SK-MEL-5 (cell line): ENCODE results near the gene DDOST. TPM values are rescaled to one million over a fixed set of nuclear protein-coding genes. Genes with fewer than 3 reads are reported as not detected.

Experiments used
- DNase-seq: peaks from one replicate; pipeline ENCODE4 v3.0.0-alpha.2; 2016; ENCODE audit warnings: low read depth, low spot score
- in situ Hi-C: cut with HindIII; loops from 2 replicates; pipeline ENCODE4 v1.10.0; 2016; ENCODE audit warnings: low sequenced_read_pairs, high pct_unique_total_duplicates, low pct_unique_long_range_greater_than_20kb
- polyA plus RNA-seq, 2 experiments: library from polyadenylated mRNA; depleted of rRNA; stranded (reverse); fragments of >200 nt; gene quantifications; 2 replicates each; pipeline ENCODE4 v1.2.3, GENCODE V29; 2015
- total RNA-seq: library from RNA; depleted of rRNA; stranded (reverse); fragments of >200 nt; shearing (Covaris generic); gene quantifications from 2 replicates; pipeline ENCODE4 v1.2.3, GENCODE V29; 2014; rRNA removed

The DDOST gene
- total RNA-seq: 453 and 482 TPM in 2 replicates
- polyA plus RNA-seq (2015; cell fraction: cytosol; rRNA removed): 622 and 693 TPM in 2 replicates
- 52.1 and 60.4 TPM in 2 replicates for polyA plus RNA-seq (2015; cell fraction: nucleus; rRNA removed)

DNA sequence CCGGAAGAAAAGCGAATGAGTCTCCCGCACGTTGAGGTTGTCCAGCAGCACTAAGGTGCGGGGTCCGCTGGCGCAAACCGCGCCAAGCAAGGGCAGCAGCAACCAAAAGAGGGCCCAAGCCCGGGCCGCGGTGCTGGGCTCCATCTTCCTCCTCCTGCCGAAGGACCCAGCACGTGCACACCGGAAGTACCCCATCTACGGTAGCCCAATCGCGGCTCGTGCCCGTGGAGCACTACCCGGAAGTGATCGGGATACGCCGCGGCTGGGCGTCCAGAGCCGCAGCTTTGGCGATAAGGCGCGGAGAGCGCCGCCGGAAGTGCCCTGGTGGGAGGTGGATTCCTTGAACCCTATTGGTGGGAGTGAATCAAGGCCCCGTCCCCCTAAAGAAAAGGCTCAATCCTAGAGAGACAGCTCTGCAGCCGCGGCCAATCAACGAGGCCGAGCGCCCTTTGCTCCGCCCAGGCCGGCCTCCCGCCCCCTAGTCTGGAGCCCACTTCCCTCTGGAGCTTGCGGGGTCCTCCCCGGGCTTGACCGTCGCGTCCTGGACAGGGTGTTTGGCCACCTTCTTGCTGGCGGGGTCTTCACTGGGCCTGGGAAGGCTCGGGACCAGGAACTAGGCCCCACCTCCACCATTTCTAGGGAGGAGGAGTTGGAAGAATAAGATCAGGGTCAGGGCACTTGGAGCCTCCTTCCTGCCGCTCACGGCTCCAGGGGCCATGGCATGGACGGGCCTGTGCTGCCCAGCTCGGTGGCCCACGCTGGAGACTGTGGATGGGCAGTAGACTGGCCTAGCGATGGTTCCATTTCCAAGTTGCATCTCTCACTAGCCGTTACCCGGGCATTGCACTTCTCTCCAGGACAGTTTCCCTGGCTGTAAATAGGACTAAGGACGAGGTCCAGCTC, at the start of gene DDOST:
TSS of gene DDOST (minus strand) at position 163 of the 903 bp plus-strand sequence. CDS start at position 144, 19 bp downstream.
- in situ Hi-C loops: no loop called here
- peak; percentile 97 for DNase-seq

DNA sequence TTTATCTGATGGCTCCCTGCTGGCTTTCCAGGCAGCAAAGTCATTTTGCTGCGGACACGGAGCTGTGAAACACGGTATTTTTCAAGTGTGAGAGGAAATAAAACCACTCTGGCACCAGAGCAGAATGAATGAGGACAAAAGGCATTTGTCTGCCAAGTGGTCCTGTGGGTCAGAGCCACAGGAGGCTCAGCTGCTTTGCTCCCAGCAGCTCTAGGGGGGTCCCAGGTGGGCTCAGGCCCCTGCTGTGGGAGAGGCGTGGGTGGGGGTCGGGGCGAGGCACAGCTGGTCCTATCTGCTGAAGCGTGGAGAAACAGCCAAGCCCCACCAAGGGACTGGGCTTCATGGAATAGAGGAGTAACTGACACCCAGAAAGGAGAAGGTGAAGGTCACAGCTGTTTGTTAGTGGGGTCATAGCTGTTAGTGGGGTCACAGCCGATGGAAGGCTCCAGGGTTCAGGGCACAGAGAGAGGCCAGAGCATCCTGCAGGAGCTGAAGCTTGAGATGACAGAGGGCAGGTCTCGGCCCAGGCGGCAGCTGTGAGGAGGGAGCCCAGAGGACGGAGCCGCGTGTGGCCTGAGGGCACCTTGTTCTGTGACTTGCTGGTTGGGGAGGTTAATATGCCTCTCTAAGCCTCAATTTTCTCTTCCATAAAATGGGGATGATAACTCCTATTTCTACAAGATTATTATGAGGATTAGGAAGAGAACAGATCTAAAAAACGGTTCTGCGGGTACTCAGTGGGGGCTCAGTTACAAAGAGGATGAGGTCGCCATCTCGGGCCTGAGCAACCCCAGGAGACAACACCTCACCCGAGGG, 49.5 kb upstream of the DDOST start:
- in situ Hi-C loops: no loop called here
- no peak for DNase-seq

DNA sequence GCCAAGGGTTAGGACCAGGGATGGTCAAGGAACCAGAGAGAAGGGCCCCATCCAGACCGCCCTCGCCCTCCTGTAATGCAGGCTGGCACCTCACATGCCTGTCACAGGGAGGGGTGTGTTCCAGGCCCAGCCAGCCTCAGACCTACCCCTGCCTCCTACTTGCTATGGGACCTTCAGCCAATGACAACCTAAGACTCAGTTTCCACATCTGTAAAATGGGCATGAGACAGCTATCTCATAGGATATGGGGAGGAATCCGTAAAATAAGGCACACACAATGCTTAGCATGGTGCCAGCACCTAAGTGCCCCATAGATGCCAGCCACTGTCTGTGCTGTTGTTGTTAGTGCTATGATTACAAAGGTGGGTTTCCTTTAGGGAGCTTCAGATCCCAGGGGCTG, 48.7 kb upstream of the DDOST start:
- in situ Hi-C loops: no loop called here
- no peak for DNase-seq

DNA sequence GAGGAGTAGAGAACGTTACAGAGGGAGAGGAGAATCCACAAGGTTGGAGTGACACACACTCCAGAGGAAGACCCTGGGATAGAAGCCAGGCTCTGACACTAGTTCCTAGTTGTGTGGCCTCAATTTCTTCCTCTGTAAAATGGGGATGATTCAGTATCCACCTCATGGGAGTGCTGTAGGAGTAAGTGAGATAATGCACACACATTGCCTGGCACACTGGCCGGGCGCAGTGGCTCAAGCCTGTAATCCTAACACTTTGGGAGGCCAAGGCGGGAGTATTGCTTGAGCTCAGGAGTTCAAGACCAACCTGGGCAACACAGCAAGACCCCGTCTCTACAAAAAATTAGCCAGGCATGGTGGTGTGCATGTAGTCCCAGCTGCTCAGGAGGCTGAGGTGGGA, 47.7 kb upstream of the DDOST start:
- in situ Hi-C loops: no loop called here

DNA sequence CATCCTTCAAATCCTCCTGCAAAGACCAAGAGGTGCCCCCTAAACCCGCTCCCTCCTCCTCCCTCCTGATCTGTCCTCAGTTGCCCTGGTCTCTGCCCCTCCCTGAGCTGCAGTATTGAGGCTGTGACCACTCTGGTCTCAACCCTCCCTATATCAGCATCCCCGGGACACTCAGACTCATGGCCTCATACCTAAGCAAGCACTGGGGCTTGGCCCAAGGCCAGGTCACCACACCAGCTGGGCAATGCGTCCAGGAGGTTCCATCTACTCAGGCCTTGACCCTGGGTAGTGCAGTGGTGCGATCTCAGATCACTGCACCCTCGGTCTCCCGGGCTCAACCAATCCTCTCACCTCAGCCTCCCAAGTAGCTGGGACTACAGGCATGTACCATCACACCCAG, 46.9 kb upstream of the DDOST start:
- in situ Hi-C loops: no loop called here

More for the DNA sequence above, 47.7 kb upstream of the DDOST start:
- DNase-seq: no peak

DNA sequence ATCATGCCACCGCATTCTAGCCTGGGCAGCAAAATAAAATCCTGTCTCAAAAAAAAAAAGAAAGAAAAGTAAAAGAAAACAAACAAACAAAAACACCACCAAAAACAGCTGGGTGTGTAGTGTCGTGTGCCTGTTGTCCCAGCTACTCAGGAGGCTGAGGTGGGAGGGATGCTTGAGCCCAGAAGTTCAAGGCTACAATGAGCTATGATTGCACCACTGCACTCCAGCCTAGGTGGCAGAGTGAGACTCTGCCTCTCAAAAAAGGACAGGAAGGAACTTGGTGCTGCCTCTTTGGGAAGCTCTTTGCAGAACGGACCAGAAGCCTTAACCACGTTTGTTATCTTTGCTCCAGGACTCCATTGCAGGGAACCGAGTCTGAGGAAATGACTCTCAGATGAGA, 45.7 kb upstream of the DDOST start:
- DNase-seq: no peak
- in situ Hi-C loops: no loop called here

More for the DNA sequence above, 46.9 kb upstream of the DDOST start:
- no peak for DNase-seq

DNA sequence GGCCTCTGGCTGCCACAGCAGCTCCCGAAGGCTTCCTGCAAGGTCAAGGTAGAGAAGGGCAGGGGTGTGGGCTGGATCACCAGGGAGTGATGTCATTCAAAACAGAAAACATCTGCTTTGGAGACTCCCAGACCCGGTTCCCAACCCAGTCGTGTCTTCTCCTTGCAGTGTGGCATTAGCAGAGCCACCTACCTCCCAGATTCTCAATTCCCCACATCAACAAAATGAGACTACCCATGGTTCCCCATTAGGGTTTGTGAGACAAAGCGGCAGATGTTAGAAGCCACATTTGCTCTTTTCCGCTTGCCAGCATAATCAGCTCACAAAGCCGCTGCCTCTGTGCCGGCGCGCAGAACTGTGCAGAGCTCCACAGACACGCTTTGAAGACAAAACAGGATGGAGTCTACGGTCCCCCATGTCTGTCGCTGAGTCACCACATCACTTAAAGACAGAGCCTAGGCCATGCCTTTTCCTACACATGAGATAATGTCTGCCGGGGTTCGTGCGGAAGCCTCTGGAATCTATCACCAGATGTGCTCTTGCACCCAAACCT, 44.1 kb upstream of the DDOST start:
- no peak for DNase-seq
- in situ Hi-C loops: no loop called here

DNA sequence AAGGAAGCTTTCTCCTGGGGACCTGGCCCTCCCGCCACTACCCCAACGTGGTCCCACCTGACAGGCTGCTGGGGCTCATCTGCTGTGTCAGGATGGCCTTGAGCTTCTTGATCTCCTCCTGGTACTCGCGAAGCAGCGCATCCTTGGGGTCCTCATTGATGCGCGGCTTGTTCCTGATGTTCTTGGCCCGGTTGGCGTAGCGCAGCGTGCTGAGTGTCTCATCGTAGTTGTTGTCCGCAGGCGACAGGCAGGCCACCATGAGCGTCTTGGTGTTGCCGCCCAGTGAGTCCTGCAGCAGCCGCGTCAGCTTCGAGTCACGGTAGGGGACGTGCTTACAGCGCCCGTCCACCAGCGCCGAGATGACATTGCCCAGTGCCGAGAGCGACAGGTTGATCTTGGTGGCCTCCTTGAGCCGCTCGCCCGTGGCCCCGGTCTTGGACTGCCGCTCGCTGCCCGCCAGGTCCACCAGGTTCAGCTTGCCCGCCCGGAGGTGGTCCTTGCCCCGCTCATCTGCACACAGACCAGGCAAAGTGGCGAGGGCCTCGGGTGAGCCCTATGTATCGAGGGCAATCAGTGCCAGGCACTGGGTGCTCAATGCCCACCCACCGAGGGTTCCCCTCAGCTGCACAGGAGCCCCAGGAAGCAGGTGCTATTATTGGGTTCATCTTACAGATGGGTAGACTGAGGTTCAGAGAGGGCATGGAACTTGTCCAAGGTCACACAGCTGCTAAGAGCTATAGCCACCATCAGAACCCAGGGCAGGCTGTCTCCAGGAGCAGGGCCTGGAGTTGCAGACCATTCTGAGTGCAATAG, 43.4 kb upstream of the DDOST start:
- in situ Hi-C loops: no loop called here
- DNase-seq: no peak

DNA sequence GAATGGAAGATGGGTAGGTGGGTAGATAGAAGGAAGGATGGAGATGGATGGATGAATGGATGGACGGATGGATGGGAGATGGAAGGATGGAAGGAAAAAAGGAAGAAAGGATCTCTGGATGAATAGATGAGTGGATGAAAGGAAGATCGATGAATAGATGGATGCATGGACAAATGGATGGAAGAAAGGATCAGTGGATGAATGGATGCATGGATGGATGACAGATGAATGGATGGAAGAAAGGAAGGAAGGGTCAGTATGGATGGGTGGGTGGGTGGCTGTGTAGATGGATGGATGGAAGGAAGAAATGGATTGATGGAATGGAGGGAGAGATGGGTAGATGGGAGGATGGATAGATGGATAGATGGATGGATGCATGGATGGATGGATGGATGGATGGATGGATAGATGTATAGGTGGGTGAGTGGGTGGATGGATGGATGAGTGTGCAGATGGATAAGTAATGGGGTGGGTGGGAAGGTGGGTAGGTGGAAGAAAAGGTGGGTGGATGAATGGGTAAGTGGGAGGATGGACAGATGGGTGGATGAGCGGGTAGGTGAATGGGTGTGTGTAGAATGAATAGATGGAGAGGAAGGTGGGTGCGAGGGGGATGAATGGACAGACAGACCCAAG, 42.1 kb upstream of the DDOST start:
- in situ Hi-C loops: no loop called here
- no peak for DNase-seq

DNA sequence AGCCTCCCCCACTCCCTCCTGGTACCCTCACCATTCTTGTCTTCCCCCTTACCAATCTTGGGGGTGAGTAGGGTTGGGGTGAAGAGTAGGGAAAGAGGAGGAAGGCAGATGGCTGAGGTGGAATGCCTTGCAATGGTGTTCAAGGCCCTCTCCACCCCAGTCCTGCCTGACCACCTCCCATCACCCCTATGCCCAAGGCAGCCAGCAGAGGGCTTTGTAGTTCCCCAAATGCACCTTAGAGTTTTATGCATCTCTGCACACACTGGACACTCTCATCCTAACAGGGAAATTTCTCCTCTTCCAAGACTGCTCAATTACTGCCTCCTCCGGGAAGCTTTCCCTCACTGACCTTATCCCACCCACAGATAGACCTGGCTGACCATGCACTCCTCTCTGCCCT, 41.2 kb upstream of the DDOST start:
- peak; percentile 41 for DNase-seq
- in situ Hi-C loops: no loop called here

DNA sequence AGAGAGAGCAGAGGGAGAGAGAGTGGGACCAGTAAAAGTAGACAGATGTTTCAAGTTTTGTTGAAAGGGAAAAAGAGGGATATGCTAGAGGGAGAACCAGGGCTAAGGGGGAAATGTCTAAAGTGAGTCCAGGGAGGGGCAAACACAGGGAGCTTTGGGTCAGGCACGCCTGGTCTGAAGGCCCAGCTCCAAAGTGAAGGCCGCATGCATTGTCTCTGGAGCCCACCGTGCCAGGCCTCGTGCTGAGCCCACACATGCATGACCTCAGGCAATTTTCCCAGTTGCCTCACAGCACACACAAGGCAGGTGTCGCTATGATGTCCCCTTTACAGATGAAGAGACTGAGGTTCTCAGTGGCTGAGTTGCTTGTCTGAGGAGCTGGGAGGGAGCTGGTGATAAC, 40.7 kb upstream of the DDOST start:
- in situ Hi-C loops: no loop called here
- no peak for DNase-seq

DNA sequence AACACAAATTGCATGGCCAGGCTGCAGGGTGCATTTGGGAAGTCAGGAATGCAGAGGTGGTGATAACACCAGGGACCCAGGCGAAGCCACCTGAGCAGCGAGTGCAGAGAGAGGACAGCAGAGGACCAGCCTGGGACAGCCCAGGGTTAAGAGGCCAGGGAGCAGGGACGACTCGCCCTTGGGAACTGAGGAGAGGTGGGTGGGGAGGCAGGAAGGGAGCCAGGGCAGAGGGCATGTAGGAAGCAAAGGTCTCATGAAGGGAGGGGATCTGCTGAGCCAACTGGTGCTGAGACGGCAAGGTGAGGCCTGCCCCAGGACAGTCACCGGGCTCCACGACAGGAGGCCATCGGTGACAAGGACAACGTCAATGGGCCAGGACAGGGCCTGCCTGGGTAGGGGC, 40.3 kb upstream of the DDOST start:
- in situ Hi-C loops: no loop called here
- no peak for DNase-seq

DNA sequence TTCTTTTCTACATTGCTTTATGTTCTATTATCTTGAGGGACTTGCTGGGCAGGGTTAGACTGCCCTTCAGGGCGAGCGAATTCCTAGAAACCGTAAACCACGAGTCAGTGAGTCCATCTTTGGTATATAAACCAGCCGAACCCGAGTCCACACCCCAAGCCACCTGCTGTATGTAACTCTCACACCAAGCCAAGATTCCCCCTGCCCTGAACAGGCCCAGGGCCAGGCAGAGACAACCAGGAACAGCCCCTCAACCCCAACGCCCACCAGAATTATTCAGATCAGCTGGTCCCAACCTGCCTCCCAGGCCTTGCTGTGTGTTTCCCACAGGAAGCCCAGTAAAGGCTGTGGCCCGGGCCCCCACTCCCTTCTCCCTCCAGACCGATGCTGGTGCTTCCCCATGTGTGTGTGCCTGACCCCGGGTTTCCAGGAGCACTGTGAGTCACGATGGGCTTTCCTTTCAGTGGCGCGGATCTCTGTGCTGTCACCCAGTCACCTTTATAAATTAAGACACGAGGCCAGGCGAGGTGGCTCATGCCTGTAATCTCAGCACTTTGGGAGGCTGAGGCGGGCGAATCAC, 39.6 kb upstream of the DDOST start:
- in situ Hi-C loops: no loop called here

DNA sequence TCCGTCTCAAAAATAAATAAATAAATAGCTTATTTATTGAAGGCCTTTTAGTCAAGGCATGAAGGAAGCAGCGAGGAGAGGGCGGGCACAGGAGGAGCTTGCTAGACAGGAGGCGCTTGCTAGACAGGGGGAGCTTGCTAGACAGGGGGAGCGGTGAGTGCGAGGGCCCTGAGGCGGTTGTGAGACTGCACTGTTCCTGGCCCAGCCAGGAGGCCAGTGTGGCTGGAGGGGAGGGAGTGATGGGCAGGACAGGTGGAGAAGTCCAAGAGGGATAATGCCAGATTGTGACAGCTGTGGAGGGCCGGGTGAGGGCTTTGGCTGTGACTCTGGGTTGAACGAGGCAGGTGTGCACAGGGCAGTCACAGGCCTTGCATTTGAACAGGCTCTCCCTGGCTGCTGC, 38.4 kb upstream of the DDOST start:
- in situ Hi-C loops: no loop called here
- no peak for DNase-seq

More for the DNA sequence above, 39.6 kb upstream of the DDOST start:
- no peak for DNase-seq

DNA sequence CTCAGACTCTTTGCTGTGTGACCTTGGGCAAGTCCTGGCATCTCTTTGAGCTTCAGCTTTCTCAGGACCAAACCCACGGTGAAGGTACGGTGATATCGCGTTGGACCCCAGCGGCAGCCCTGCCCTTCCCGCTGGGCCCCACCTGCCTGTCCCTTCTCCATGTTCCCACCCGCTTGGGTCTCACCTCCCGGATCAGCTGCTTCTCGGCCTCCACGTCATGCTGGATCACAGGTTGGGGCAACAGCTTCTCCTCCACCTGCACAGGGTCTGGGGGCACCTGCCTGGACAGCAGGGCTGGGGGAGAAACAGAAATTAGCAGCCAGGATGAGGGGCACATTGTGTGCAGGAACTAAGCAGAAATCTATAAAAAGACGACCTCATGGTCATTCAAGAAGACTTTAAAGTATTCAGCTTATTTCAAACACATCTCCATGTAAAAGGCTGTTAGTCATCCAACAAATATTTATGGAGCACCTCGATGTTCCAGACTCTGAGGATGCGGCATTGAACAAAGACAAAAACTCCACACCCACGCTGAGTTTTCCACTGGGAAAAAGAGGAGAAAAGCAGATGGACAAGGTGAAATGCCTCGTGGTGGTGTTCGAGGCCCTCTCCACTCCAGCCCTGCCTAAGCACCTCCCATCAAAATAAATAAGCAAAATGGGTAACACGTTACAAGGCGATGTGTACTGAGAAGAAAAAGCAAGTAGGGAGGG, 37.2 kb upstream of the DDOST start:
- no peak for DNase-seq
- in situ Hi-C loops: no loop called here

DNA sequence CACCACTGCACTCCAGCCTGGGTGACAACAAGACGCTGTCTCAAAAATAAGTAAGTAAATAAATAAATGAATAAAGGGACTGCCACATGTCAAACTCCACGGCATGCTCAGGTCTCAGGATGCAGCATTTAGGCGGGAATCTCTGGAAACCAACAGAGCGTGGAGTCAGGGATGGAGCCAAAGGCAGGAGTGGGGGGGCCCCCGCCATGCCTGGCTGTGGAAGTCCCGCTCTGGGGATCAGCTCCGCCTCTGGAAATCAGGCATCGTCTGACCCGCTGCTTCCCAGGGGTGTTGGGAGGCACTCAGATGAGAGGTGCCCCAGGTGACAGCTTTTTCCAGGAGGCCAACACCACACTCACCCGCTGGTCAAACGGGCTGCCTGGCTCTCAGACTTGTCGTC, 36.4 kb upstream of the DDOST start:
- no peak for DNase-seq
- in situ Hi-C loops: no loop called here
